Measurements from ENCODE around the gene ITFG2.

- peak; percentile 35 for TF ChIP-seq CTCF (IDR thresholded peaks at IDR 0.05; ENCODE audit: poor library complexity)
- TF ChIP-seq EZH2 (IDR thresholded peaks at IDR 0.05; ENCODE audit: borderline replicate concordance) = no peak
- no peak for TF ChIP-seq EZH2phosphoT487 (IDR thresholded peaks at IDR 0.05; ENCODE audit: low read depth, severe bottlenecking, unreplicated experiment)
Measured at GRCh38 chr12:2834581-2835491, 22.4 kb downstream of the ITFG2 start, which contains the start of gene NRIP2.

Measured in hepatocyte (in vitro differentiated cells).